ENCODE data around the gene MMP21. TPM values are rescaled to one million over a fixed set of nuclear protein-coding genes. Genes with fewer than 3 reads are reported as not detected.
A peak's percentile ranks its signal among the peaks of the same experiment; 100 is the strongest.

Gene MMP21
- total and polyA plus RNA-seq, 2 of the 13 experiments (the other 11 are each of a cell fraction or from before 2014, with no cell fraction given): not detected

GRCh38 chr10:125719173-125720001 is 56.2 kb downstream of the MMP21 start, which contains the start of gene EDRF1:
TSS of gene EDRF1 (plus strand) at chr10:125719709. CDS start at chr10:125719808, 99 bp downstream.
- intact Hi-C loops (cut with micrococcal nuclease; ENCODE audit: unreplicated experiment): no loop called here
- H3K36me3 ChIP-seq (replicated peaks in 1 of 2; ENCODE audit: control insufficient read depth in 1 of 2, insufficient read depth in 2 of 2, low read length in 2 of 2): peaks cover 2 to 29% of the 10 kb centered on the region in 2 experiments
- H3K4me3 ChIP-seq (replicated peaks in 1 of 3; ENCODE audit: insufficient read depth in 1 of 3, low read depth in 2 of 3, low read length in 3 of 3): peak within 1 kb of the TSS; percentile 76 to 92 (median 87)
- H3K27me3 ChIP-seq (ENCODE audit: control insufficient read depth in 1 of 2, insufficient read depth in 2 of 2, low read length in 2 of 2): no peaks in the 10 kb centered on the region; a peak in 1 of 5 replicates
- in situ Hi-C loops (cut with HindIII; ENCODE audit: extremely low pct_ligation_motif_present, low pct_unique_long_range_greater_than_20kb): no loop called here
- H3K4me1 ChIP-seq (ENCODE audit: insufficient read depth, low read length): peaks cover 25% of the 10 kb centered on the region
- H3K9me3 ChIP-seq (ENCODE audit: low read length): no peaks in the 10 kb centered on the region
- WGBS (ENCODE audit: low lambda C conversion rate): 2% methylated on average over 11 of the region's 72 CpGs
- DNase-seq (ENCODE audit: low spot score): peak; percentile 97
- FAIRE-seq: peak; percentile 90
- H3K79me2 ChIP-seq (ENCODE audit: insufficient read depth, low read length): peaks cover 19% of the 10 kb centered on the region
- CTCF ChIA-PET (ENCODE audit: low intra/inter-chr PET ratio, low total read pairs): no interaction called here
- peak within 1 kb of the TSS; percentile 78 for H3K4me2 ChIP-seq (ENCODE audit: low read depth, low read length)
- H3K9ac ChIP-seq (ENCODE audit: insufficient read depth, low read depth, low read length): peak within 1 kb of the TSS; percentile 90
- H2AFZ ChIP-seq (ENCODE audit: low read length): peak within 1 kb of the TSS; percentile 29
- BruUV-seq (replicated peaks): no TSS peak
- POLR2A ChIA-PET: interaction anchor here (0.6 to 1.0 kb wide), 6 partner anchors 11 to 107 kb away, joined by 3 to 11 read pairs (median 3); no protein-coding TSS in a partner anchor
- peak within 1 kb of the TSS; percentile 78 for H3K27ac ChIP-seq (ENCODE audit: extremely low read length, insufficient read depth, low read length)
- no peaks in the 10 kb centered on the region for H4K20me1 ChIP-seq (ENCODE audit: insufficient read depth, low read length)
- ATAC-seq: peak; percentile 94
- TF ChIP-seq ZNF646 (CRISPR knock-in tag; IDR thresholded peaks at IDR 0.05) (no peak), ZKSCAN8 (CRISPR knock-in tag; IDR thresholded peaks at IDR 0.05; ENCODE audit: borderline replicate concordance) (peak; percentile 47; the same call in 1 of the 2 replicates), ZNF20 (CRISPR knock-in tag; IDR thresholded peaks at IDR 0.05) (no peak), HNF4A (CRISPR knock-in tag; IDR thresholded peaks at IDR 0.05) (peak; percentile 4; the same call in 1 of the 2 replicates), MAF1 (CRISPR knock-in tag; IDR thresholded peaks at IDR 0.05; ENCODE audit: borderline replicate concordance) (no peak), FOXK1 (CRISPR knock-in tag; IDR thresholded peaks at IDR 0.05; ENCODE audit: borderline replicate concordance, low read depth) (no peak; the same call in 1 of the 2 replicates), PREB (CRISPR knock-in tag; IDR thresholded peaks at IDR 0.05) (no peak), ZNF792 (CRISPR knock-in tag; IDR thresholded peaks at IDR 0.05) (no peak; the same call in 1 of the 2 replicates), HMGXB4 (CRISPR knock-in tag; IDR thresholded peaks at IDR 0.05; ENCODE audit: borderline replicate concordance in 1 of 2, low read depth in 1 of 2) (peak; percentile 40 to 71; a peak in 2 of 4 replicates), ATF3 (CRISPR knock-in tag; IDR thresholded peaks at IDR 0.05) (no peak), SMAD1 (CRISPR knock-in tag; IDR thresholded peaks at IDR 0.05; ENCODE audit: borderline replicate concordance, low read depth) (no peak), NR2F6 (IDR thresholded peaks at IDR 0.05) (0 out of 2 replicates have a peak, but pooled peaks have one; percentile 14), NR2F6 (CRISPR knock-in tag; IDR thresholded peaks at IDR 0.05) (no peak)
